ENCODE measurements around the gene CAMK1. TPM values are rescaled to one million over a fixed set of nuclear protein-coding genes. Genes with fewer than 3 reads are reported as not detected.

The CAMK1 gene
- total and polyA plus RNA-seq, 2 donors (not counting 1 experiment from before 2014, with no cell fraction given) = 27.7 to 64.2 TPM

DNA sequence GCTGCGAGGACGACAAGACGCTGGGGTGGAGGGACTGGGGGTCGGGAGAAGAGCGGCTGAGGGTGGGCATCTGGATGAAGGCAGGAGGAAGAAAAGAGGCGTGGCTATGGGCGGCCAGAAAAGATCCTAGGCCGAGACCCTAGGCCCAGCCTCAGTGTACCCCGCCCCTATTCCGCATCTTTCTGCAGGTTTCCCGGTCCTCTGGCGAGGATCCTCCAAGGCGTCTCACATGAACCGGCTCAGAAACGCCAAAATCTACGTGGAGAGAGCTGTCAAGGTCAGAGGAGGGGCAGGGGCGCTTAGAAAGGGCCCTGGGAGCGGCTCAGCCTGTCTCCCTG is 40.7 kb upstream of the CAMK1 start:
- peak overlapping the region; percentile 82 for H3K4me2 ChIP-seq (ENCODE audit: extremely low read depth, insufficient read depth, low read length)
- no peak overlapping the region for H2AFZ ChIP-seq (ENCODE audit: low read length)
- no peak for TF ChIP-seq EZH2 (IDR thresholded peaks at IDR 0.05; ENCODE audit: low read length, missing control alignments)
- TF ChIP-seq CTCF (conservative IDR thresholded peaks at IDR 0.05 in 1 of 2, IDR thresholded peaks at IDR 0.05 in 1 of 2; ENCODE audit: low read depth in 1 of 2, low read length in 2 of 2) = no peak
- no peaks in the 10 kb centered on the region for H3K9me3 ChIP-seq (ENCODE audit: control insufficient read depth, insufficient read depth, low read depth, low read length)
- H3K4me1 ChIP-seq (ENCODE audit: control insufficient read depth, extremely low read depth, insufficient read depth, low read length) = peaks cover 3% of the 10 kb centered on the region
- peak overlapping the region; percentile 76 for H3K9ac ChIP-seq (ENCODE audit: insufficient read depth, low read length)
- no peaks in the 10 kb centered on the region for H3K79me2 ChIP-seq (ENCODE audit: control insufficient read depth, insufficient read depth, low read length)
- peaks cover 10% of the 10 kb centered on the region for H3K36me3 ChIP-seq (ENCODE audit: control insufficient read depth, insufficient read depth, low read length)
- no peaks in the 10 kb centered on the region for H3K27me3 ChIP-seq (ENCODE audit: control insufficient read depth, insufficient read depth, low read length)
- H3K4me3 ChIP-seq (replicated peaks in 1 of 4; ENCODE audit: control extremely low read depth in 1 of 4, insufficient read depth in 1 of 4, low read depth in 3 of 4, low read length in 4 of 4) = peak overlapping the region; percentile 49 to 68 (median 54)
- H4K20me1 ChIP-seq (ENCODE audit: control insufficient read depth, extremely low read depth, insufficient read depth, low read length) = no peaks in the 10 kb centered on the region
- H3K27ac ChIP-seq (ENCODE audit: insufficient read depth, low read length) = peak overlapping the region; percentile 85
- no peak for DNase-seq (ENCODE audit: low read depth in 2 of 2)

DNA sequence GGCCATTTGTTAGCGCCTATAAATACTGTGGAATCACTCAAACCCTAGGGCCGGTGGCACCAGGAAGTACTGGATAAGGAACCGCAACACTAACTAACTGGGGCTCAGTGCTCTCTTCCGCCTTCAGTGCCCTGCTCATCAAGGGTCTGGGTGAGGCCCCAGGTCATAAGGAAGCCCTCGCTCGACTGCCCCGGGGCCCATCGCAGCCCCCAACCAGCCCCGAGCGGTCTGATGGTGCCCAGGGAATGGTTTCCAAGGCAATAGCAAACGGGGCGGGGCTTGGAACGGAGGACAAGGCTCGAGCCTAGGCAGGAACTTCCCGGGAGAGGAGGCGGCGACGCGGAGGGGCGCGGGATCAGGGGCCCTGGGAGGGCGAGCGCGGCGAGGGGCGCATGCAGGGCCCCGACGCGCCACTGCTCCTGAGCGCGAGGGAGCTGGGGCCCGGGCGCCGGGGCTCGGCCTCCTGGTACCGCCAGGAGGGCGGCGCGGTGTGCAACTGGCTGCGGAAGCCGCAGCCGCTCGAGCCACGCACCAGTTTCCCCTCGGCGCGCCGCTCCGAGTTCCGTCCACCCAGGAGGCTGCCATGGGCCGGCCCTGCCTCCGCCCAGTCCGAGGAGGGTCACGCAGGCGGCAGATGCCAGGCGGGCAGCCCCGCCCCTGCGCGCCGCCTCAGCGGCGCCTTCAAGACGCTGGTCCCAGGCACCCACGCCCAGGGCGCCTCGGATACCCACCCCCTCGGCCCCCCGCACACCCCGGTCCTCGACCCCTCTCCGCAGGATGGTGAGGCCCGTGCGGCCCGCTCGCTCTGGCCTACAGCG is 40.1 kb upstream of the CAMK1 start, which contains the start of gene TTLL3:
TTLL3 (plus strand) TSS at position 648 of the 818 bp plus-strand sequence. CDS start 400 bp downstream, outside the sequence.
- no peak for TF ChIP-seq CTCF (conservative IDR thresholded peaks at IDR 0.05 in 1 of 2, IDR thresholded peaks at IDR 0.05 in 1 of 2; ENCODE audit: low read depth in 1 of 2, low read length in 2 of 2)
- no peak for TF ChIP-seq EZH2 (IDR thresholded peaks at IDR 0.05; ENCODE audit: low read length, missing control alignments)
- Histone ChIP-seq H3K4me1 (ENCODE audit: control insufficient read depth, extremely low read depth, insufficient read depth, low read length) (peaks cover 3% of the 10 kb centered on the region), H2AFZ (ENCODE audit: low read length) (no peak within 1 kb of the TSS), H3K4me2 (ENCODE audit: extremely low read depth, insufficient read depth, low read length) (peak within 1 kb of the TSS; percentile 82), H3K36me3 (ENCODE audit: control insufficient read depth, insufficient read depth, low read length) (peaks cover 13% of the 10 kb centered on the region), H3K9me3 (ENCODE audit: control insufficient read depth, insufficient read depth, low read depth, low read length) (no peaks in the 10 kb centered on the region), H3K27me3 (ENCODE audit: control insufficient read depth, insufficient read depth, low read length) (no peaks in the 10 kb centered on the region), H3K4me3 (replicated peaks in 1 of 4; ENCODE audit: control extremely low read depth in 1 of 4, insufficient read depth in 1 of 4, low read depth in 3 of 4, low read length in 4 of 4) (peak within 1 kb of the TSS; percentile 49 to 68 (median 54)), H3K9ac (ENCODE audit: insufficient read depth, low read length) (peak within 1 kb of the TSS; percentile 76), H4K20me1 (ENCODE audit: control insufficient read depth, extremely low read depth, insufficient read depth, low read length) (no peaks in the 10 kb centered on the region), H3K27ac (ENCODE audit: insufficient read depth, low read length) (peak within 1 kb of the TSS; percentile 85), H3K79me2 (ENCODE audit: control insufficient read depth, insufficient read depth, low read length) (no peaks in the 10 kb centered on the region)
- peak; percentile 53 to 60 for DNase-seq (ENCODE audit: low read depth in 2 of 2)

DNA sequence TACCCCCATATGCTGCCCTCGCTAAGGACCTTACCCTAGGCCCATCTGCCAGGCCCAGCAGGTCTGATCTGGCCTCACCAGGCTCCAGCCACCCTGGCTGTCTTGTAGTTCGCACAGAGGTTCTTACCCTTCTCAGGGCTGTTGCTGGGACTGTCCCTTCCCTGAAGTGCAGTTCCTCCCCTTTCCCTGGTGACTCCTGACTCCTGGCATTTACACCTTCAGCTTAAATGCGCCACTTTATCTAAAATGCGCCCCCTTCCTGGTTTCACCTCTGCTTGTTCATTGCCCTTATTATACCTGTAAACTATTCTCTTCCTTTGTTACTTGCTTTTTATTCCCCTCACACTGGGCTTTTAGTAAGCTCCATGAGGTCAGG is 39.5 kb upstream of the CAMK1 start:
- Histone ChIP-seq H3K36me3 (ENCODE audit: control insufficient read depth, insufficient read depth, low read length) (peaks cover 19% of the 10 kb centered on the region), H3K4me2 (ENCODE audit: extremely low read depth, insufficient read depth, low read length) (no peak overlapping the region), H3K4me3 (replicated peaks in 1 of 4; ENCODE audit: control extremely low read depth in 1 of 4, insufficient read depth in 1 of 4, low read depth in 3 of 4, low read length in 4 of 4) (peak overlapping the region in 2 of 4 experiments; percentile 43 to 68), H3K27me3 (ENCODE audit: control insufficient read depth, insufficient read depth, low read length) (no peaks in the 10 kb centered on the region), H2AFZ (ENCODE audit: low read length) (no peak overlapping the region), H3K4me1 (ENCODE audit: control insufficient read depth, extremely low read depth, insufficient read depth, low read length) (peaks cover 3% of the 10 kb centered on the region), H3K79me2 (ENCODE audit: control insufficient read depth, insufficient read depth, low read length) (no peaks in the 10 kb centered on the region), H3K27ac (ENCODE audit: insufficient read depth, low read length) (peak overlapping the region; percentile 85), H3K9me3 (ENCODE audit: control insufficient read depth, insufficient read depth, low read depth, low read length) (no peaks in the 10 kb centered on the region), H4K20me1 (ENCODE audit: control insufficient read depth, extremely low read depth, insufficient read depth, low read length) (no peaks in the 10 kb centered on the region), H3K9ac (ENCODE audit: insufficient read depth, low read length) (no peak overlapping the region)
- TF ChIP-seq CTCF (conservative IDR thresholded peaks at IDR 0.05 in 1 of 2, IDR thresholded peaks at IDR 0.05 in 1 of 2; ENCODE audit: low read depth in 1 of 2, low read length in 2 of 2) (no peak), EZH2 (IDR thresholded peaks at IDR 0.05; ENCODE audit: low read length, missing control alignments) (no peak)
- DNase-seq (ENCODE audit: low read depth in 2 of 2) = no peak
